Tibial nerve (tissue), 4 donors: Measurements from ENCODE around the gene VPS18. TPM values are rescaled to one million over a fixed set of nuclear protein-coding genes. Genes with fewer than 3 reads are reported as not detected.

ENCODE experiments used
- DNase-seq, 2 donors: peaks; one replicate each; pipeline ENCODE4 v3.0.0-alpha.2; 2019; ENCODE audit warnings: low spot score in 2 of 2
- H3K27ac ChIP-seq, 4 donors: fragments of 200-600 bp; sonication (generic) in 3 of 4; one replicate each; pipeline ENCODE4 v1.5.1; 2017 to 2019; ENCODE audit warnings: mild to moderate bottlenecking in 1 of 4
- H3K27me3 ChIP-seq, 2 donors: fragments of 200-600 bp; sonication (generic) in 1 of 2; one replicate each; pipeline versions ENCODE4 v1.5.1 to v1.6.0; 2017 to 2019
- H3K36me3 ChIP-seq, 3 donors: fragments of 200-600 bp; sonication (generic); one replicate each; pipeline ENCODE4 v1.5.1; 2018 to 2019
- H3K4me1 ChIP-seq, 4 donors: fragments of 200-600 bp; sonication (generic) in 3 of 4; one replicate each; pipeline ENCODE4 v1.5.1; 2017 to 2019
- H3K4me3 ChIP-seq, 4 donors: fragments of 200-600 bp; sonication (generic) in 3 of 4; one replicate each; pipeline ENCODE4 v1.5.1; 2017 to 2019; ENCODE audit warnings: mild to moderate bottlenecking in 1 of 4, moderate library complexity in 1 of 4
- H3K9me3 ChIP-seq, 4 donors: fragments of 200-600 bp; sonication (generic) in 3 of 4; one replicate each; pipeline ENCODE4 v1.5.1; 2017 to 2019
- EP300 ChIP-seq, 2 donors: sonication (generic); formaldehyde crosslinking; IDR thresholded peaks; one replicate each; pipeline ENCODE4 v1.6.1; 2017; ENCODE audit warnings: antibody characterized with exemption in 2 of 2, mild to moderate bottlenecking in 1 of 2
- POLR2A ChIP-seq, 2 donors: fragments of 450-650 bp; IDR thresholded peaks; one replicate each; pipeline ENCODE4 v1.6.1; 2017; ENCODE audit warnings: antibody characterized with exemption in 2 of 2, mild to moderate bottlenecking in 2 of 2, moderate library complexity in 2 of 2
- WGBS, 2 donors: methylation state at CpG; one replicate each; pipeline ENCODE4 v1.1.5; 2018; 5-methylcytosine and 5-hydroxymethylcytosine counted together
- total RNA-seq, 4 donors: library from RNA; depleted of rRNA; stranded (reverse); fragments of >200 nt; gene quantifications; one replicate each; pipeline ENCODE4 v1.1.0, GENCODE V29; 2016
- TF ChIP-seq, protein P1 (sequence below), 5 experiments: fragments of 200-600 bp in 3 of 5; fragments of 450-650 bp in 2 of 5; sonication (generic) in 3 of 5; IDR thresholded peaks; one replicate each; pipeline ENCODE4 v1.5.1; 2016 to 2019; ENCODE audit warnings: antibody characterized with exemption in 5 of 5, mild to moderate bottlenecking in 3 of 5, moderate library complexity in 2 of 5

The VPS18 gene
- total RNA-seq, 4 donors from 2014 or later, result 22.2 to 29.2 (median 25.2) TPM

DNA sequence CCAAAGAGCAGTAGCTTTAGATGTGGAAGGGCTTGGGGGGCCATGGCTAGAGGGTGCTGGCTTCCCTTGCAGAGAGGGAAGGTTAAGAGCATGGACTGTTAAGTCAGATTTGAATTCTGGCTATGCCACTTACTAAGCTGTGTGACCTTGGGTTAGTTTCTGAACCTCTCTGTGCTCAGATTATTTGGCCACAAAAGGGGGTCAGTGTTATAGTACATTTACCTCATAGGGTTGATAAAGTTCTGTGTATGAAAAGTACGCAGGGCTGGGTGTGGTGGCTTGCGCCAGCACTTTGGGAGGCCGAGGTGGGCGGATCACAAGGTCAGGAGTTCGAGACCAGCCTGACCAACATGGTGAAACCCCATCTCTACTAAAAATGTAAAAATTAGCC, 6.8 kb downstream of the VPS18 start:
- peaks cover 0 to 80% (median 14%) of the 10 kb centered on the region in 3 donors for H3K36me3 ChIP-seq
- WGBS, 2 donors, result 77% methylated on average over 5 of the region's 5 CpGs
- no peak for TF ChIP-seq POLR2A (IDR thresholded peaks at IDR 0.05)
- no peak for TF ChIP-seq EP300 (IDR thresholded peaks at IDR 0.05)
- TF ChIP-seq, protein P1, sequence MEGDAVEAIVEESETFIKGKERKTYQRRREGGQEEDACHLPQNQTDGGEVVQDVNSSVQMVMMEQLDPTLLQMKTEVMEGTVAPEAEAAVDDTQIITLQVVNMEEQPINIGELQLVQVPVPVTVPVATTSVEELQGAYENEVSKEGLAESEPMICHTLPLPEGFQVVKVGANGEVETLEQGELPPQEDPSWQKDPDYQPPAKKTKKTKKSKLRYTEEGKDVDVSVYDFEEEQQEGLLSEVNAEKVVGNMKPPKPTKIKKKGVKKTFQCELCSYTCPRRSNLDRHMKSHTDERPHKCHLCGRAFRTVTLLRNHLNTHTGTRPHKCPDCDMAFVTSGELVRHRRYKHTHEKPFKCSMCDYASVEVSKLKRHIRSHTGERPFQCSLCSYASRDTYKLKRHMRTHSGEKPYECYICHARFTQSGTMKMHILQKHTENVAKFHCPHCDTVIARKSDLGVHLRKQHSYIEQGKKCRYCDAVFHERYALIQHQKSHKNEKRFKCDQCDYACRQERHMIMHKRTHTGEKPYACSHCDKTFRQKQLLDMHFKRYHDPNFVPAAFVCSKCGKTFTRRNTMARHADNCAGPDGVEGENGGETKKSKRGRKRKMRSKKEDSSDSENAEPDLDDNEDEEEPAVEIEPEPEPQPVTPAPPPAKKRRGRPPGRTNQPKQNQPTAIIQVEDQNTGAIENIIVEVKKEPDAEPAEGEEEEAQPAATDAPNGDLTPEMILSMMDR (IDR thresholded peaks at IDR 0.05), result no peak
- H3K4me3 ChIP-seq, result no peak overlapping the region
- no peaks in the 10 kb centered on the region for H3K9me3 ChIP-seq
- DNase-seq, result no peak
- no peak overlapping the region for H3K27ac ChIP-seq
- peaks cover 0 to 39% (median 6%) of the 10 kb centered on the region in 4 donors for H3K4me1 ChIP-seq
- no peaks in the 10 kb centered on the region for H3K27me3 ChIP-seq

DNA sequence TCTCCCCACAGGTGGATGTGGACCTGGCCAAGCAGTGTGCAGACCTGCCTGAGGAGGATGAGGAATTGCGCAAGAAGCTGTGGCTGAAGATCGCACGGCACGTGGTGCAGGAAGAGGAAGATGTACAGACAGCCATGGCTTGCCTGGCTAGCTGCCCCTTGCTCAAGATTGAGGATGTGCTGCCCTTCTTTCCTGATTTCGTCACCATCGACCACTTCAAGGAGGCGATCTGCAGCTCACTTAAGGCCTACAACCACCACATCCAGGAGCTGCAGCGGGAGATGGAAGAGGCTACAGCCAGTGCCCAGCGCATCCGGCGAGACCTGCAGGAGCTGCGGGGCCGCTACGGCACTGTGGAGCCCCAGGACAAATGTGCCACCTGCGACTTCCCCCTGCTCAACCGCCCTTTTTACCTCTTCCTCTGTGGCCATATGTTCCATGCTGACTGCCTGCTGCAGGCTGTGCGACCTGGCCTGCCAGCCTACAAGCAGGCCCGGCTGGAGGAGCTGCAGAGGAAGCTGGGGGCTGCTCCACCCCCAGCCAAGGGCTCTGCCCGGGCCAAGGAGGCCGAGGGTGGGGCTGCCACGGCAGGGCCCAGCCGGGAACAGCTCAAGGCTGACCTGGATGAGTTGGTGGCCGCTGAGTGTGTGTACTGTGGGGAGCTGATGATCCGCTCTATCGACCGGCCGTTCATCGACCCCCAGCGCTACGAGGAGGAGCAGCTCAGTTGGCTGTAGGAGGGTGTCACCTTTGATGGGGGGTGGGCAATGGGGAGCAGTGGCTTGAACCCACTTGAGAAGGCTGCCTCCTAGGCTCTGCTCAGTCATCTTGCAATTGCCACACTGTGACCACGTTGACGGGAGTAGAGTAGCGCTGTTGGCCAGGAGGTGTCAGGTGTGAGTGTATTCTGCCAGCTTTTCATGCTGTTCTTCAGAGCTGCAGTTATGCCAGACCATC, 8.6 kb downstream of the VPS18 start:
- TF ChIP-seq EP300 (IDR thresholded peaks at IDR 0.05), result peak in 1 of 2 donors; percentile 52
- TF ChIP-seq, protein P1 (IDR thresholded peaks at IDR 0.05), result no peak
- Histone ChIP-seq H3K27ac (no peak overlapping the region), H3K4me1 (peaks cover 0 to 46% (median 22%) of the 10 kb centered on the region in 4 donors), H3K27me3 (no peaks in the 10 kb centered on the region), H3K36me3 (peaks cover 0 to 61% (median 14%) of the 10 kb centered on the region in 3 donors), H3K9me3 (no peaks in the 10 kb centered on the region), H3K4me3 (no peak overlapping the region)
- DNase-seq, result peak; percentile 31 to 53
- WGBS, 2 donors, result 74% methylated on average over 30 to 33 of the region's 33 CpGs

DNA sequence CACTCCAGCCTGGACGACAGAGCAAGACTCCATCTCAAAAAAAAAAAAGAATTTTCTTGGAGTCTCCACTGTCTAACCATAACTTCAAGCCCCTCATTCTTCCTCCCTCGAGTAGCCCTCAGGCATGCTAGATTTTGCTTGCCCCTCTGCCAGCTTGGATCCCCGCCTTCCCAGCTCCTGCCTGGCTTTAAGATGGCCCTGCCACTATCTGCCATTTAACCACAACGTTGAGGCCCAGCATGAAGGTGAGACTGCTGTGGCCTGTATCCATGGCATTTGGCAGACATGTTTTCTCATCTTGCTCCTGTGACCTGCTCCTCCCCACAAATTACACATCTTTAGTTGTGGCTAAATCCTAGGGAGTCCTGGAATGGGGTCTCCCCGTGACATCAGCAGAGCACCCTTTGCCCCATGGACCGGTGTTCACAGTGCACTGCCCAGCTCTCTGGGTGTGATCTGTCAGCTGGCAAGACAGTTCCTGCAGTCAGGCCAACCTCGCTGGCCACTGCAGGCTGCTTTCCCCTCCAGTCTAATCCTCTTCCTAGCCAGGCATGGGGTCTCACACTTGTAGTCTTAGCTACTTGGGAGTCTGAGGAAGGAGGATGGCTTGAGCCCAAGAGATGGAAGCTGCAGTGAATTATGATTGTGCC, 10.4 kb downstream of the VPS18 start:
- H3K4me1 ChIP-seq, result peaks cover 0 to 53% (median 24%) of the 10 kb centered on the region in 4 donors
- H3K27ac ChIP-seq, result peak overlapping the region in 1 of 4 donors; percentile 5
- DNase-seq, result no peak
- no peak overlapping the region for H3K4me3 ChIP-seq
- H3K27me3 ChIP-seq, result no peaks in the 10 kb centered on the region
- 65 to 71% methylated on average over 7 of the region's 7 CpGs for WGBS, 2 donors
- no peaks in the 10 kb centered on the region for H3K9me3 ChIP-seq
- peaks cover 0 to 43% (median 14%) of the 10 kb centered on the region in 3 donors for H3K36me3 ChIP-seq
- TF ChIP-seq EP300 (IDR thresholded peaks at IDR 0.05), result no peak

DNA sequence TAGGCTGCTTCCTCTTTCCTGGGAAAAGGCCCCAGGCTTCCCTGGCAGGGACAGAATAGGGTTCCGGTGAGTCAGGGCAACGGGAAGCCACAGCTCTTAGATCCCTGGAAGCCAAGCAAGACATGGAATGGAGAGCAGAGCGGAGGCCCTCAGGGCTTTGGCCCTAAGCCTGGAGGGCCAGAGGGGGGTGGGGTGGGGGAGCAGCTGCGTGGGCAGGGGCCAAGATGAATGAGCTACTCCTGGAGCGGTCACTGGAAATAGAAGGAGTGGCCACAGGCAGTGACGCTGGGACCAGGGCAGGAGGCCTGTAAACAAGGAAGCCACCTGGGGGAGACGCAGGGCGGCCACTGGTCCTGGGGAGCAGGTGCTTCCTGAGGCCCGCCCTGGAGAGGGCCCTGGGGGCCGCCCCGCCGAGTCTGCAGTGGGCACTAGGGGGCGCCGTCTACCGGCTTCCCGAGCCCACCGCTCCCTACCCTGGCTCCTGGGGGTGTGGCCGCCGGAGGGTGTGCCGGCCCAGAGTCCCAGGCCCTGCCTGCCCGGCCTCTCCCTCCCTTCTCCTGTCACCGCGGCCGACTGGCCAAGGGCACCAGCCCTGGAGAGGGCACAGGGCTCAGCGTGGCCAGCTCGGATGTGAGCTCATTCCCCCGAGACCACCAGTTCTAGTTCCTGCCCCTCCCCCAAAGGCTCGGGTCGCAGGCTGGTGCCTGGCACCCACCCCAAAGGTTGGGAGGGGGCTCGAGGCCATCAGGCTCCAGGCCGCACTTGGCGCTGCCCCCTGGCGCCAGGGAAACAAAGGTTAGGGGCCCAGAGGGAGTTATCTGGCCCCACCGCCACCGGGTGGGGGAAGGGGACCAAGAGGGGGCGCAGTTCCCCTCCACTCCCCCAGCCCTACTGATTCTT, 12.1 kb downstream of the VPS18 start:
- no peaks in the 10 kb centered on the region for H3K9me3 ChIP-seq
- 0 to 2% methylated on average over 20 to 26 of the region's 36 CpGs for WGBS, 2 donors
- H3K4me1 ChIP-seq, result peaks cover 0 to 58% (median 26%) of the 10 kb centered on the region in 4 donors
- no peaks in the 10 kb centered on the region for H3K27me3 ChIP-seq
- peak overlapping the region; percentile 63 to 94 (median 90) for H3K27ac ChIP-seq
- peak; percentile 56 to 62 for DNase-seq
- H3K4me3 ChIP-seq, result peak overlapping the region; percentile 42 to 56 (median 52)
- TF ChIP-seq, protein P1 (IDR thresholded peaks at IDR 0.05), result peak; percentile 72 to 90 (median 81)
- TF ChIP-seq EP300 (IDR thresholded peaks at IDR 0.05) (peak; percentile 21 to 59), POLR2A (IDR thresholded peaks at IDR 0.05) (no peak)
- peaks cover 0 to 27% (median 7%) of the 10 kb centered on the region in 3 donors for H3K36me3 ChIP-seq
